ENCODE measurements around the gene ZMIZ1.

Gene ZMIZ1

DNA sequence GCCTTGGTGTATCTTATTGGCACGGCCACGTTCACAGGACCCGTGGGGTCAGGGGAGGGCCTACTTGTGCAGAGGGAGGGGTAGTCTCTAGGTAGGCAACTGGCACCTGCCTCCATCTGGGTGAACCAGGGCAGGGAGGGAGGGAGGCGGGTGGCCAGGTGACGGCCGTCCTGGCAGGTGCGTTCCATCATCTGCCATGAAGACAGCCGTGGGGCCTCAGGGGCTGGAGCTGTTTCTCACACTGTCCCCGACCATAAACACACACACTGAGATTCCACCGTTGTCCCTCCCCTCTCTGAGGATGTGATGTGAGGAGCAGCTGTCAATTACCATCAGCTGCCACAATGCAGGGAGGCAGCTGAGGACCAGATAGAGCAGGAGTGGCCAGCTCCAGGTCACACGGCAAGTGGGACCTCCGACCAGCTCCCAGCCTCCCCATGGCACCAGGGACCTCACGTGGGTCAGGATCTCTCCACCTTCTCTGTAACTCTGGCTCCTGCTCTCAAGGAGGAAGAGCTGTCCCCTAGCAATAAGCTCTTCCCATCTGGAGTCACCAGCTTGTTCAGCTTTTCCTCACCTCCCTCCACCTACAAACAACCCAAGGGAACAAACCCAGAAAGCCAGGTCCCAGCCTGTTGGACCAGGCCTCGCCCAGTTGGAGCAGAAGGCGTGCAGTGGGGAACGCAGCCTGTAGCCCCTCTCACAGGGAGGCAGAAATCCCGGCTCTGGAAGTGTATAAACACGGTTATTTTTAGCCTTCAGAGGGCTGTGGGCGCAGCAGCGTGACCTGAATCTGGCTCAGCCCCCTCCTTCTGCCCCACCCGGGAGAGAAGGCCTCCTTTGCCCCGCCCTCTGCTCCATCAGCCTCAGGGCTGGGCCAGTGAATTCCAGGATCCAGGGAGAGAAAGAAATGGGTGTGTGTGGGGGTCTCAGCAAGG is 33.1 kb downstream of the ZMIZ1 start:
- DNase-seq, result no peak

DNA sequence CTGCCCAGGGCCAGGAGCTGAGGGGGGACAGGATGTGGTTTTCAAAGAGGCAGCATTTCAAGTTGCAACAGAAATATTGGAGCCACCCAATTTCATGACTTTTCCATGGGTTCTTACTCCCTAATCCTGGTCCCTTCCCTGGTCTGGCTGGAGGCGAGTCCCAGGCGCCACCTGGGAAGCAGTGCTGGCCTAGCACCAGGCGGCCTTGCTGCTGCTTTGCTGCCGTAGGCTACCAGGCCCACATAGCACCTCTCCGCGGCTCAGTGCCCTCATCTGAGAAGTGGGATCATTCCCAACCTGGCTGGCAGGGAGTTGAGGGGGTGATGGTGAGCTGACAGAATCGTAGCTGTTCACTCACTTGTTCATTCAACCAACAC is 33.7 kb downstream of the ZMIZ1 start:
- no peak for DNase-seq

DNA sequence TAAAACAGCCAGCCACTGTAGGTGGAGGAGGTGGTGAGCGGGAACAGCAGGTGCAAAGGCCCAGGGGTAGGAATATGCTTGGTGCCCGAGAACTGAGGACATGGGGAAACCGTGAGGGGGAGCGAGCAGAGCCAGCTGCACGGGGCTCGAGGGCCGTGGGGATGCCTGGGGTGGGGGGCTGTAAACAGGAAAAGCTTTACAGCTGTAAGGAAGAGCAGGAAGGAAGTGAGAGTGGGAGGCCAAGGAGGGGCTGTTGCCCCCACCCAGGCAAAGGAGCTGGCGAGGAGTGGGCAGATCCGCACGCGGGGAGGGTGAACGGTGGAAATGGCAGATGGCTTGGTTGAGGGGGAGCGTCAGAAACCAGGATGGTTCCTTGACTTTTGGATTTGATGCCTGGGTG is 34.4 kb downstream of the ZMIZ1 start:
- DNase-seq, result no peak

DNA sequence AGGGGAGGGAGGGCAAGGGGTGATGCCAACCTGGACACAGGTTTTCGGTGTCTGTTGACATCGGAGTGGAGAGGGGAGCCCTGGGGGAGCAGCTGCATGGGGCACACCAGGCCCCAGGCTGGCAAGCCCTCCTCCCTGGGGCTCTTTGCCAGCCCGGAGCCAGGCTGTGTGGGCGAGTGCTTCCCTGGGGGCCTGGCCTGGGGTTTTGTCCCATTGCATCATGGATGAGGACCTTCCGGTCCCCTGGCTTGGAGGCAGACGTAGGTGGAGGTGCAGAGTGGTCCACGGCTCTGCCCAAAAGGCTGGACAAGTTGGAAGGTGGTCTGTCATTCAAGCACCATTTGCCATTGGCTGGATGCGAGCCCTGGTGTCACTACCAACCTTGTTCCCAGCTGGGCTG is 34.8 kb downstream of the ZMIZ1 start:
- DNase-seq, result no peak

DNA sequence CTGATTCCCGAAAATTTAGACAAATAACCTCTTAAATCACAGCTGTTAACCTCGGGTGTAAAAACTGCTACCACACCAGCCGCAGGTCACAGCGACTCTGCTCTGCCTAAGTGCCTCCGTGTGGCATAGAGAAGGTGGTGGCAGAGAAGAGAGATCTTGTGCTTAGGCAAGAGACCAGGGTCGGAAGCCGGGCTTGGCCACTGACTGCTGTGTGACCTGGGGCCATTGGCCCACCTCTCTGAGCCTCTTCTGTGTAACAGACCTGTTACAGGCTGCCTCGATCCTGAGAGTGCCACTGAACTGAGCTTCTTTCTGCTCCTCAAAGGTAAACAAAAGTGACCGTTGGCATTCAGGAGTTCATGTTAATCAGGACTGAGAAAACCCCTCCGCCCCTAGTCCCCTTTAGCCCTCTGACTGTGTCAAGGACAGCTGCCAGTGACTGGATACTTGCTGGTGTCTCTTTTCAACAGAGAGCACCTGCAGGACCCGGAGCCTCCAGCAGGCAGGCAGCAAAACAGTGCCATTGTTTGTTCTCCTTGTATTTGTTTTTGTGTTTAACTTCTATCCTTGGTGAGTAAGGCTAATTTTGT is 36.5 kb downstream of the ZMIZ1 start:
- DNase-seq, result no peak

DNA sequence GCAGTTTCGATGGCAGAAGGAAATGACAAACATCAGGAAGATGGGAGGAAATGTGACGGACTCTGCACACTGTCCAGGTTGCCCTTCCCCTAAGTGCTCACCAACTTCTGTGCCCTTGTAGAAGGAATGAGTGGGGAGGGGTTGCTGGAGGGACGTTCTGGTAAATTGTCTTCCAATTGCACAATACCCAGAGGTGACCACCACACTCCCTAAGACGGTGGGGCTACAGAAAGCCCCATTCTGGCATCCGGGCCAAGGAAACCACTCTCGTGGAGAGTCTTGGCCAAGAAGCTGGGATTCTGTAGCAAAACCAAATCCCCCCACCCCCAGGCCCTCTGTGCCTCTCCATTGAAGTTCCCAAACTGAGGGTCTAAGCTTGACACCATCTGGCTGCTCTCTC is 37.1 kb downstream of the ZMIZ1 start:
- DNase-seq, result no peak

DNA sequence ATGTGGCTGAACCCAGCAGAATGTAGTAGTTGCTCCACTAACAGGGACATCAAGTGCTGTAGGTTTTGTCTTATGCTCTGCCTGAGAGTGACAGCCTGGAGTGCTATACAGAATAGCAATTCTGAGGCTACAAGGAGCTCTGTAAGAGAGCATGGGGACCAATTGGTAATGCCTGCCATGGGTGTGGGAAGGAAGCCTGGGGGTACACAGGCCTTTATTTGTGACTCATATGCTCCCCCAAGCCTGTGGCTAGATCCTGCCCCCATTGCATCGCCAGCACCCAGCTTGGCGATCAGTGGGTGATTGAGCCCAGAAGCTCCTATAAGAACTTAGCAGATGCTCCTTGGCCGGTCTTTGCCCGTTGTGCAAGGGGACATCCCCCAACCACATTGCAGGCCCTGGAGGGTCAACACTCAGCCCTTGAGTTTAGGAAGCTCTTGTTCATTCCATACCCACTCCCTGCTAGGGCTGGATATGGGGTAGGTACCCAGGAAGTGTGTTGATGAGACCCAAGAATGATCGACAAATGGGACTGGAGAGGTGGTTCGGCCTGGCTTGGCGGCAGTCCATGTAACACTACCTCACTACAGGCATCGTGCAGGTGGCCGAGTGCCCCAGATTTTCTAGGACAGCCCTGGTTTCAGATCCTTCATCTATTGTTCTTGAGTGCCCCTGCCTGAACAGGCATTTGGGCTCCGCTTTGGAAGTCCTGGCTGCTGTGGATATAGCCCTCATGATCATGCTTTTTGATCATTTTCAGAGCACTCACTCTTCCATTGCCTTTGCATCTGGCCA is 37.7 kb downstream of the ZMIZ1 start:
- DNase-seq, result no peak

DNA sequence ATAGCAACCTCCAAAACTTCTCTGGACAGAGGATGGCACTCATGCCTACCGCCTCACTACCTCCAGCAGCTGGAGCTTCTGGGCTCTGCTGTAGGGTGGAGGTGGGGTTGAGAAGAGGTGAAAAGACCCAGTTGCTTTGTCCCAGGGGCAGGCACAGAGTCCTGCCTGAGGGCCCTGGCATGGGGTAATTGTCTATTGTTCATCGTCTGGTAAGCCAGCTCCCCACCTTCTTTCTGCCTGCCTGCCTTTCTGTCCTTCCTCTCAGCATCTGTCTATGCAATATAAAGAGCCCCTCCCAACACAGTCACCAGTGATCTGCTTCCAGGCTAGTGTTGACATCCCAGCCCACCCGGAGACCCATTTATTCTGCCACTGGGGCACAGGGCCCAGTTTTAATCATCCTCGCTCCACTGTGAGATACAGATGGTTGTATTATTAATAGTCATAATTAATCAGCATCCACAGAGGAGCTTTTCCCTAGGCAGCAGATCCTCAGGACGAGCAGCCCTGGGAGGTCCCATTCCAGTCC is 39.0 kb downstream of the ZMIZ1 start:
- no peak for DNase-seq

DNA sequence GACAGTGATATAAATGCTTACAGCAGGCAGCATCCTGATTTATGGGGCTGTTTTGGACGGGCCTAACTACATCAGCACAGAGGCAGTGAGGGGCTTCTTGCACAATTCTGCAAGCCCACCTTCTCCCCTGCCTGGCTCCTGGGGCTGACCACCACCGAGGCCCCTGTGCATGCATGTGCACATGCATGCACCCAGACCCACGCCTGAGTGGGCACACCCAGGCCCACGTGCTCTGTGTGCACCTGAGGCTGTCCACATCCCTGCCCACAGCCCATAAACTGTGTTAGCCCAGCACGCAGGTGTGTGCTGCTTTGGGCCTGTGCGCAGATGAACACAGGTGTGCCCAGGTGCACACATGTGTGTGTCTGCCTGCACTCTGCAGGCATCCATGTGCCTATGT is 40.0 kb downstream of the ZMIZ1 start:
- DNase-seq, result no peak

DNA sequence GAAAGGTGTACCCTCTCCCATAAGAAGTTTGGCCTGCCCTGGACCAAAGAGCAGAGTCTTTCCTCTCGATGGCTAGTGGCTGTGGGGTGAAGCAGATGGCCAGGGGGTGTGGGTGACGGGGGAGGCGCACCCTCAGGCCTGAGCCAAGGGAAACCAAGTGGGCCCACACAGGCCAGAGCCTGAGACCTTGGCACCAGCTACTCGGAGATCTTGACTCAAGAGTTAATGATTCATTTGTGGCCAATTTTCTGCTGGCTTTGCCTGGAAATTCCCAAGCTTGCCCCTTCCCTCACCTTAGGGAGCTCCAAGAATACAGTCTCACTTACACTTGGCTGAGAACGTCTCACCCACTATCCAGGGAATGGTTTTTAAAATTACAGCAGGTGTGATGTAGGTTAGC is 42.7 kb downstream of the ZMIZ1 start:
- no peak for DNase-seq

DNA sequence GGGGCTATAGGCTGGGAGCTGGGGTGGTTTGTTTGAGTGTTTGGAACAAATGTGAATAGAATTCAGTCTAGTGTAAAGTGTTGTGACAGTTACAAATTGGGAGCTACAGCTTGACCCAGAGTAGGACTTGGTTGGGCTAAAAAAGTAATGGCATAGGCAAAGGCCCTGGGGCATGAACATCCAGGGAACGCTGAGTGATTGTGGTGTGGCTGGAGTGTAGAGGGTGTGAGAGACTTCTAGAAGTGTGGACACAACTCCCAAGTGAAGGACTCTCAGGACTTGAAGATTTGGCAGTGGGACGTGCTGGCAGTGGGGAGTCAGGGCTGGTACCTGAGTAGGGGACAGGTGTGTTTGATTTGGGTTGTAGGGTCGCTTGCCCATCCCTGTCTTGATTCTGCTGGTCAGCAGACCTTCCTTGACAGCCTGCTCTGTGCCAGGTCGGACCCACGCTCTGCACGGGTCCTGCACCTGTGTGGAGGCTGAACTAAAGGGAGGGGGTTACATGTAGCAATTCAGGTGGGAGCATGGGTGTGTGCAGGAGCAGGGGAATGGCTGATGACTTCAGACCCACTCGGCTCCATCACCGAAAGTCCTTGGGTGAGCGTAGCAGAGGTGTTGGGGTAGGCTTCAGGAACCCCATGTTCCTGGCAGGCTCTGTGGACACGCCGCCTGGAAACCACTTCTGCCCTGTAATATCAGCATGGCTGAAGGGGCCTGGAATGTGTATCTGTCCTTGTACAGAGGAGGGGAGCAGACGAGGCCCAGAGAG is 43.3 kb downstream of the ZMIZ1 start:
- DNase-seq, result no peak

DNA sequence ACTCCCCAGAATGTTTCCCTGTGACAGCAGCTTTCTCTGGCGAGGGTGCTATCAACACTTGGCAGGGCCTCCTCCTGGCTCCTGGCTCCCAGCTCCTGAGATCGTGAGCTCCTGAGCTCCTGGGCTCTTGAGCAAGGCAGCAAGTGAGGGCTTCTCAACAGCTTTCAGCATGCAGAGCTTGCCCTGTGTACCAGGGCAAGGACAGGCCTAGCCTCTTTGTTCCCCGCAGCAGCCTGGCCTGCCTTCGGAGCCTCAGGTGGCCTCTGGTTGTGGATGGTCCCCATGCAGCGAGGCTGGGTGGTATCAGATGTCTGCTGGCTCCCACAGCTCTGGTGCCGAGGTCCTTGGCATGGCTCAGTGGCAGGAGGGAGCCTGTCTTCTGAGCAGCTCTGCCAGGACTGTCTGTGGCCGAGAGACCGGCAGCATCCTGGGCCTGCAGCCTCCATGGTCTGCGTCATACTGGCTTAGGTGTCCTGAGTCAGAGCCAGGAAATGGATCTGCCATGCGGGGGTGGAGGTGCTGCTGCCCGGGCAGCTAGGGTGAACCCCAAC is 44.2 kb downstream of the ZMIZ1 start:
- no peak for DNase-seq

DNA sequence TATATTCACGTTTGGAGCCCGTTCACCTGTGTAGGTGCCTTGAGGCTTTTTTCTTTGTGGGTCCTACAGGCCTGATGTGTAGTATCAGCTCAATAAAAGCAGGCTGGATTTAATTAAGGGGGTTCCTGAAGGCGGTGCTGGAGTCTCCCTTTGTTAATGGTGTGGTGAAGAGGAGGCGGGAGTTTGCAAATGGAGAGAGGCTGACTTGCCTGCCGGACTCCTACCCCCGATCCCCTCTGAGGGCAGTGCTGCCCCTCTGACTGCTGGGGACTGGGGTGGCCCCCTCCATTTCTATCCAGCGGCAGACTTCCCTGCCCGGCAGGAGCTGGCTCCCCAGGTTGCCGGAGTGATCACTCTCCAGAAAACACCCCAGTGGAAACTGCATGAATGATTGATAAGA is 45.1 kb downstream of the ZMIZ1 start:
- DNase-seq, result no peak

DNA sequence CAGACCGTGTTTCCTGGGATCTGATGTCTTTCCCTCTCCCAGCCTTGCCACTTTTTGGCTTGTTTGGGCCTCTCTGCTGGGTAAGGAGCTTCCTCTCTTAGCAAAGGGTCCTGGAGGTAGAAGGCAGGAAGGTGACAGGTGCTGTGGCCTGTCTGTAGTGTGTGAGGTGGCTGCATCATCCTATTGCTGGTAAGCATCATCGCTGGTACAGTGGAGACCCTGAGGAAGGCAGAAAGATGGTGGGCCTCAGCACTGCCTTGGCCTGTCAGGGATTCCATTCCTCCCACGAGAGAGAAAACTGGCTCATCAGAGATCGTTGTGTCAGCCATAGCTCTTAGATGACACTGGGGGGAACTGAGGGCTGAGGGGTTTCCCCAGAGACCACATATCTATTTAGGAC is 46.5 kb downstream of the ZMIZ1 start:
- no peak for DNase-seq

DNA sequence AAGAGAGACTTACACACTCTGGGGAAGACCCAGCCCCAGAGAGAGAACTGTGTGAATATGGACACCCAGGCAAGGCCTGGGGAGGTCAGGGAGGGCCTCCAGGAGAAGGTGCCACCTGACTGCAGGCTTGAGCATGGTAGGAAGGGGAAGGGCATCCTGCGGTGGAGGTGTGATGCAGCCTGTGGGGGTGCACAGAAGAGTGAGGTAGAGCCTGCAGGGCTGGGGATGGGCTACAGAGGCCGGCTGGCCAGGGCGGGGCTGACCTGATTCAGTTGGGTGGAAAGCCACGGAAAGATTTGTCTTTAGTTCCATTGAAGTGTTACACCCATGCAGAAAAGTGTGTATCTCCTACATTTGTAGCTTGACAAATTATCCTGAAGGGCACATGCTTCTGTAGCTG is 47.6 kb downstream of the ZMIZ1 start:
- no peak for DNase-seq

DNA sequence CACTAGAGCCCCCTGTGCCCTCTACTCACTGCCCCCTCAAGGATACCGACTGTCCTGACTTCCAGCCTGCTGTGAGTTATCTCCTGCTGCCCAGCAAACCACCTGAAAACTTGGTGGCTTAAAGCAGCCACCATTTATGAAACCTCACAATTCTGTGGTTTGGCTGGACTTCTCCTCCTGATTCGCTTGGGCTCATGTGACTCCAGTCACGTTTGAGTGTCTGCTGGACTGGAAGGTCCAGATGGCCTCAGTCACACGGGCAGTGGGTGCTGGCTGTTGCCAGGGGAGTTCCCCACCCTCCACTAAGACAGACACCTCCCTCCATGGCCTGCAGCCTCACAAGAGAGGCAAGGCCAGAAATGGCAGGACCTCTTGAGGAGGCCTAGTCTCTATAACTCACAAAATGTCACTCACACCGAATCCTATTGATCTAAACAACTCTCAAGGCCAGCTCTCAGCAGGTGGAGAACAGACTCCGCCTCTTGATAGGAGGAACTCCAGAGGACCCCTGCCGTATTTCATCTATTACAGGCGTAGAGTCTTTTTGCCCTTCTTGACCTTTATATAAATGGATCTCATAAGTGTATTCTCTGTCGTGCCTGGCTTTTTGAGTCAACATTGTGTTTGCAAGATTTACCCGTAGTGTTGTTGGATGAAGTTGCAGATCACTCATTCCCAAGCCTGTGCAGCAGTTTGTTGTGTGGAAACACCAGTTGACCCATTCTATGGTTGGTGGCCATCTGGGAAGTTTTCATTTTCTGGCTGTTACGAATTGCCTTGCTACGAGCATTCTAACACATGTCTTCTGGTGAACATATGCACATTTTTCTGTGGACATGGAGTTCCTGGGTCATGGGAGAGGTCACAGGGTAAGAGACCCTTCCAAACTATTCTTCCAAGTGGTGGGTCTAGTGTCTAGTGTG is 48.3 kb downstream of the ZMIZ1 start:
- DNase-seq, result no peak

DNA sequence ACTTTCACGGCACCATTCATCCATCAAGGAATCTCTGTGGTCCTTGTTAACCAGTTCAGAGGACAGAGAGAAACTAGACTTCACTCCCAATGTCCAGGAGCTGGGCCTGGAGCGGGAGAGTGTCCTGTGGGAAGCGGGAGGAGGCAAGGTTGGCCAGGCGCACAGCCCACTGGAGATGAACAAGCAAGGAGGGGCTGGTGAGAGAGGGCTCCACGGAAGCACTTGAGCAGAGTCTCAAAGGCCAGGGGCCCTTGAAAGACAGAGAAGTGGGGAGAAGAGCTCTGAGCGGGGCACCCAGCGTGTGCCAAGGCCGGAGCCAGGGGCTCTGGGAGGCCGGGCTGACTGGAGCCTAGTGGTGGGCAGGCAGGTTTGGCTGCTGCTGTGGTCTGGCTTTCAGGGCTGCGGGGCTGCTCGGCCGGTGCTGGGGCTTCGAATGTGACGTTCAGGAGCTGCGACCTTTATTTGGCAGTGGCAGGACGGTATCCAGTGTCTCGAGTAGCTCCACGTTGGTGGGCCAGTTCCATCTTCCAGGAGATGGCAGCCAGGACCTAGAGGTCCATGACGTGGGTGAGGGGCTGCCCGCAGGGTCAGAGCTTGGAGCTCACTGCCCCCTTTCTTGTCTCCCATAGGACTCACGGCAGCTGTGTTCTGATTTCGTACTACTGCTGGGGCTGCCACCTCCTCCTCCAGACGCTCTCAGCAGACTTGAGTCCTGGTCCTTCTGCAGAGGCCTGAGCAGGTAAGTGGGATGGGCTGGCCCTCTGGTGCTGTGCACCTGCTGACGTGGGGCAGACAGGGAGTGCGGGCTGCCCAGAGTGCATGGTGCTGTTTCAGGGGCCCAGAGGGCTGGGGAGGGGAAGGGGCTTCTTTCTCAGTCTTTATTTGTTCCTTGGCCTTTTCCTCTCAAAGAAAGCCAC is 49.8 kb downstream of the ZMIZ1 start:
- no peak for DNase-seq

DNA sequence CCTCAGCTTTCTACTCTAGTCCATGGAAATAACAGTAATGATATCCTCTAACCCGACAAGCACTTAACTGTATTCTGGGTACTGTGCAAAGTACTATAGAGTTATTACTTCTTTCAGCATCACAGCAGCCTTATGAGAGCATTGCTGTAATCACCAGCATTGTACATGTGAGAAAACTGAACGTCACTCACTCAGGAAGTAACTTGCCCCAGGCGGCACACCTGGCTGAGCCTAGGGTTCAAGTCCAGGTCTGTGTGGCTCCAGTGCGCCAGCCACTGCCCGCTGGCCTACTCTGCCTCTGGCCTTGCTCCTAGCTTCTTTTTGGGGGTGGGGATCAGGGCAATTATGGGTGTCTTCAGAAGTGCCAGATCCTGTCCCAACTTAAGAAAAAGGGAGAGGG is 50.5 kb downstream of the ZMIZ1 start:
- no peak for DNase-seq

DNA sequence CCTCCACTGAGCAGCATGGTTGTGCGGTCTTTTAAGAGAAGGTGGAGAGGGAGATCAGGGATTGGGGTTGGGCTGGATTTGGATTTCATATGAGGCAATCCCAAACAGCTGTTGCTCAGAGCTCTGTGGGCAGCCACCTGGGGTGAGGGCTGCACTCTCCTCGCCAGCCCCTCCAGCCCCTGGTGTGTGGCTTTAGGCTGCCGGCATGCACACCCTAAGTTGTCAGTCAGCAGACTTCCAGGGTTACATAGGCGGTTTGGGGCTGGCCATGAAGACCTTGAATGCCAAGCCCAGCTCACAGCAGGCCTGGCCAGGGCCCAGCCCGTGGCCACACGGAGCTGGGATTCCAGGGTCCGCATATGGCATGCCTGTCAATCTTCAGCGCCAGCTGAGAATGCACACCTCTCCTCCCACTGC is 54.8 kb downstream of the ZMIZ1 start:
- no peak for DNase-seq

DNA sequence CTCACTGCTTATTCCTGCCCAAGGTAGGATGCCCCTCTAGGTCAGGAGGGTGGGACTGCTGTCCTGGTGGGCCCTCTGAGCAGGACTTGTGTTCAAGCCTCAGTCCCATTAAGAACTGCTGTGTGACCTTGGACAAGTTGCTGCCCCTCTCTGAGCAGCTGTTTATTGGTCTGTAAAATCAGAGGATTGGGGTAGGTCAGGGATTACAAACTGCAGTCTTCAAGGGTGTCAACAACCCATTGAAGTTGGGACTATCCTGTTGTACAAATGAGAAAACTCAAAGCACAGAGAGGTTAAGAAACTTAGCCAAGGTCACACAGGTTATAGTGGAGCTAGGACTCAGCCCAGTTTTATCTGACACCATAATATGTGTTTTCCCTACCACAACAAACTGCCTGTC is 55.3 kb downstream of the ZMIZ1 start:
- no peak for DNase-seq

Measured in stimulated activated CD4-positive, alpha-beta T cell treated with anti-CD3 and anti-CD28 coated beads, Interleukin-12 subunit alpha, Interleukin-12 subunit beta, amount 100 ng/mL, for 4 hours (primary cell).